Testis (tissue), 2 donors: ENCODE measurements around the gene TTBK1.

Experiments
- CTCF ChIP-seq, 3 experiments: fragments of 450-650 bp in 2 of 3; fragments of 200-600 bp in 1 of 3; sonication (generic) in 1 of 3; IDR thresholded peaks; one replicate each; pipeline ENCODE4 v1.5.1; 2016 to 2019; ENCODE audit warnings: antibody characterized with exemption in 3 of 3, mild to moderate bottlenecking in 2 of 3, moderate library complexity in 1 of 3
- POLR2A ChIP-seq: fragments of 450-650 bp; IDR thresholded peaks from one replicate; pipeline ENCODE4 v1.6.1; 2017; ENCODE audit warnings: antibody characterized with exemption, mild to moderate bottlenecking, moderate library complexity

GRCh38 chr6:43301081-43301870 lies 58.0 kb downstream of the TTBK1 start:
- TF ChIP-seq CTCF (IDR thresholded peaks at IDR 0.05) (no peak), POLR2A (no peak)
